Activated B cell treated with CpG ODN at 0.5 μM for 24 hours (primary cell): ENCODE data around the gene MUC4. TPM values are rescaled to one million over a fixed set of nuclear protein-coding genes. Genes with fewer than 3 reads are reported as not detected.

Experiments used
- ATAC-seq: fragments of 200-7000 bp; cut with Tn5 transposase; one replicate; pipeline ENCODE4 v1.10.0; 2021; ENCODE audit warnings: low read depth, mild to moderate bottlenecking, moderate library complexity
- CTCF ChIA-PET: fragments of 350-600 bp; sonication (Branson Sonifier 250); formaldehyde crosslinking; loops from one replicate; lab custom pipeline; 2021; ENCODE audit warnings: antibody characterized with exemption; lab: Charles Lee
- POLR2A ChIA-PET: fragments of 350-600 bp; sonication (Branson Sonifier 250); formaldehyde crosslinking; loops from one replicate; lab custom pipeline; 2021; ENCODE audit warnings: antibody characterized with exemption; lab: Charles Lee
- DNase-seq: peaks from one replicate; pipeline ENCODE4 v3.0.0; 2022
- H3K27ac Mint-ChIP-seq: one replicate; pipeline ENCODE4 v1.8.0; 2020; ENCODE audit warnings: mixed read lengths
- H3K27me3 Mint-ChIP-seq: one replicate; pipeline ENCODE4 v1.8.0; 2021; ENCODE audit warnings: mixed read lengths
- H3K36me3 Mint-ChIP-seq: one replicate; pipeline ENCODE4 v1.8.0; 2021; ENCODE audit warnings: low read depth, mixed read lengths
- H3K4me1 Mint-ChIP-seq: one replicate; pipeline ENCODE4 v1.8.0; 2021; ENCODE audit warnings: mixed read lengths
- H3K4me3 Mint-ChIP-seq: one replicate; pipeline ENCODE4 v1.8.0; 2020; ENCODE audit warnings: mild to moderate bottlenecking, mixed read lengths
- H3K9me3 Mint-ChIP-seq: one replicate; pipeline ENCODE4 v1.8.0; 2020; ENCODE audit warnings: mixed read lengths
- CTCF ChIP-seq: fragments of 200-600 bp; IDR thresholded peaks from one replicate; pipeline ENCODE4 v1.8.0; 2022; ENCODE audit warnings: antibody characterized with exemption, mild to moderate bottlenecking
- intact Hi-C: fragments of 100-400 bp; cut with micrococcal nuclease; formaldehyde crosslinking; loops from one replicate; pipeline ENCODE4 v1.15.1; 2024
- total RNA-seq: library from RNA; stranded (reverse); gene quantifications from 2 replicates; pipeline ENCODE4 v1.2.3, GENCODE V29; 2022

The MUC4 gene
- total RNA-seq, 1 donor from 2014 or later = 0.09 TPM

GRCh38 chr3:195853036-195853435, 41.3 kb upstream of the MUC4 start:
- Mint-ChIP-seq H3K27ac (no peak overlapping the region), H3K27me3 (peaks cover 11% of the 10 kb centered on the region), H3K4me1 (peaks cover 10% of the 10 kb centered on the region), H3K9me3 (no peaks in the 10 kb centered on the region), H3K4me3 (no peak overlapping the region), H3K36me3 (no peaks in the 10 kb centered on the region)
- intact Hi-C loops = loop anchor here (10.0 kb wide), 2 partner anchors 142 to 228 kb away; no protein-coding TSS in a partner anchor
- CTCF ChIA-PET = interaction anchor here (1.5 to 3.0 kb wide), 2 partner anchors 42 to 62 kb away, joined by 4 to 11 read pairs; no protein-coding TSS in a partner anchor
- POLR2A ChIA-PET = no interaction called here
- DNase-seq = no peak
- no peak for ATAC-seq
- TF ChIP-seq CTCF = no peak

GRCh38 chr3:195850857-195851543, 39.3 kb upstream of the MUC4 start:
- peak; percentile 100 for TF ChIP-seq CTCF
- Mint-ChIP-seq H3K4me3 (peak overlapping the region; percentile 35), H3K27ac (no peak overlapping the region), H3K4me1 (peaks cover 10% of the 10 kb centered on the region), H3K36me3 (no peaks in the 10 kb centered on the region), H3K9me3 (no peaks in the 10 kb centered on the region), H3K27me3 (peaks cover 11% of the 10 kb centered on the region)
- DNase-seq = peak; percentile 61
- intact Hi-C loops = loop anchor here (1.0 to 10.0 kb wide), 5 partner anchors 102 to 580 kb away; partner anchors contain the start of gene XXYLT1
- CTCF ChIA-PET = interaction anchor here (0.7 to 3.0 kb wide), 12 partner anchors 8 to 1217 kb away, joined by 3 to 11 read pairs (median 4); partner anchors contain the start of gene XXYLT1
- peak; percentile 100 for ATAC-seq
- POLR2A ChIA-PET = interaction anchor here (0.9 to 1.4 kb wide), 2 partner anchors 8 to 164 kb away, joined by 3 to 4 read pairs; no protein-coding TSS in a partner anchor

GRCh38 chr3:195849322-195850074, 37.8 kb upstream of the MUC4 start:
- intact Hi-C loops = loop anchor here (1.0 to 10.0 kb wide), 4 partner anchors 101 to 291 kb away; no protein-coding TSS in a partner anchor
- peaks cover 10% of the 10 kb centered on the region for H3K27me3 Mint-ChIP-seq
- H3K4me1 Mint-ChIP-seq = peaks cover 10% of the 10 kb centered on the region
- no peak overlapping the region for H3K4me3 Mint-ChIP-seq
- no peak for ATAC-seq
- no peaks in the 10 kb centered on the region for H3K36me3 Mint-ChIP-seq
- no peaks in the 10 kb centered on the region for H3K9me3 Mint-ChIP-seq
- ChIA-PET CTCF (interaction anchor here (0.9 to 2.1 kb wide), 7 partner anchors 9 to 580 kb away, joined by 3 to 11 read pairs (median 5); no protein-coding TSS in a partner anchor), POLR2A (no interaction called here)
- no peak overlapping the region for H3K27ac Mint-ChIP-seq
- DNase-seq = no peak
- no peak for TF ChIP-seq CTCF

- Mint-ChIP-seq H3K4me1 (peaks cover 10% of the 10 kb centered on the region), H3K27ac (no peak overlapping the region), H3K36me3 (no peaks in the 10 kb centered on the region), H3K27me3 (peaks cover 10% of the 10 kb centered on the region), H3K9me3 (no peaks in the 10 kb centered on the region), H3K4me3 (no peak overlapping the region)
- POLR2A ChIA-PET = no interaction called here
- TF ChIP-seq CTCF = no peak
- intact Hi-C loops = no loop called here
- DNase-seq (no peak), ATAC-seq (no peak)
- CTCF ChIA-PET = no interaction called here
Observed at GRCh38 chr3:195847055-195847950, 35.6 kb upstream of the MUC4 start.
